ENCODE data around the gene KIRREL3. TPM values are rescaled to one million over a fixed set of nuclear protein-coding genes. Genes with fewer than 3 reads are reported as not detected.

KIRREL3 gene
- total RNA-seq, 1 donor from 2014 or later, result 26.5 TPM

- no peak for DNase-seq (ENCODE audit: low spot score in 2 of 2)
- no peak for FAIRE-seq
Observed at GRCh38 chr11:126804363-126804762, 196.2 kb downstream of the KIRREL3 start.

- FAIRE-seq (no peak), DNase-seq (ENCODE audit: low spot score in 2 of 2) (no peak)
Observed at GRCh38 chr11:126800009-126800408, 200.6 kb downstream of the KIRREL3 start.

GRCh38 chr11:126797457-126798169 lies 203.0 kb downstream of the KIRREL3 start:
- FAIRE-seq (no peak), DNase-seq (ENCODE audit: low spot score in 2 of 2) (no peak)

- DNase-seq (ENCODE audit: low spot score in 2 of 2), result no peak
- FAIRE-seq, result no peak
Observed at GRCh38 chr11:126793596-126793995, 207.0 kb downstream of the KIRREL3 start.

GRCh38 chr11:126791991-126792390 lies 208.6 kb downstream of the KIRREL3 start:
- DNase-seq (ENCODE audit: low spot score in 2 of 2), result no peak
- FAIRE-seq, result no peak

GRCh38 chr11:126791446-126791845 lies 209.1 kb downstream of the KIRREL3 start:
- FAIRE-seq (no peak), DNase-seq (ENCODE audit: low spot score in 2 of 2) (no peak)

GRCh38 chr11:126790550-126791081 lies 210.0 kb downstream of the KIRREL3 start:
- DNase-seq (ENCODE audit: low spot score in 2 of 2), result peak; percentile 17 to 18
- no peak for FAIRE-seq

GRCh38 chr11:126782810-126783209 lies 217.8 kb downstream of the KIRREL3 start:
- DNase-seq (ENCODE audit: low spot score in 2 of 2) (no peak), FAIRE-seq (no peak)

GRCh38 chr11:126781942-126782341 lies 218.6 kb downstream of the KIRREL3 start:
- DNase-seq (ENCODE audit: low spot score in 2 of 2) (no peak), FAIRE-seq (no peak)

GRCh38 chr11:126776119-126776518 lies 224.5 kb downstream of the KIRREL3 start:
- DNase-seq (ENCODE audit: low spot score in 2 of 2), result no peak
- no peak for FAIRE-seq

- no peak for FAIRE-seq
- no peak for DNase-seq (ENCODE audit: low spot score in 2 of 2)
Observed at GRCh38 chr11:126772267-126772666, 228.3 kb downstream of the KIRREL3 start.

GRCh38 chr11:126768702-126769101 lies 231.9 kb downstream of the KIRREL3 start:
- DNase-seq (ENCODE audit: low spot score in 2 of 2) (no peak), FAIRE-seq (no peak)

GRCh38 chr11:126766440-126766839 lies 234.1 kb downstream of the KIRREL3 start:
- DNase-seq (ENCODE audit: low spot score in 2 of 2) (no peak), FAIRE-seq (no peak)

GRCh38 chr11:126765196-126765595 lies 235.4 kb downstream of the KIRREL3 start:
- no peak for FAIRE-seq
- DNase-seq (ENCODE audit: low spot score in 2 of 2), result no peak

- FAIRE-seq (no peak), DNase-seq (ENCODE audit: low spot score in 2 of 2) (no peak)
Observed at GRCh38 chr11:126764231-126764630, 236.3 kb downstream of the KIRREL3 start.

- DNase-seq (ENCODE audit: low spot score in 2 of 2) (no peak), FAIRE-seq (no peak)
Observed at GRCh38 chr11:126756855-126757254, 243.7 kb downstream of the KIRREL3 start.

- DNase-seq (ENCODE audit: low spot score in 2 of 2) (no peak), FAIRE-seq (no peak)
Observed at GRCh38 chr11:126756421-126756820, 244.1 kb downstream of the KIRREL3 start.

- FAIRE-seq (no peak), DNase-seq (ENCODE audit: low spot score in 2 of 2) (no peak)
Observed at GRCh38 chr11:126755526-126755925, 245.0 kb downstream of the KIRREL3 start.

GRCh38 chr11:126754591-126755426 lies 245.8 kb downstream of the KIRREL3 start:
- FAIRE-seq (no peak), DNase-seq (ENCODE audit: low spot score in 2 of 2) (no peak)

GRCh38 chr11:126753990-126754389 lies 246.6 kb downstream of the KIRREL3 start:
- no peak for DNase-seq (ENCODE audit: low spot score in 2 of 2)
- FAIRE-seq, result no peak

- DNase-seq (ENCODE audit: low spot score in 2 of 2) (no peak), FAIRE-seq (no peak)
Observed at GRCh38 chr11:126751242-126751641, 249.3 kb downstream of the KIRREL3 start.

GRCh38 chr11:126748793-126749192 lies 251.8 kb downstream of the KIRREL3 start:
- FAIRE-seq, result no peak
- no peak for DNase-seq (ENCODE audit: low spot score in 2 of 2)
